GM18907 (cell line): ENCODE results near the gene SOX21.

Source experiments
- ATAC-seq: cut with Tn5 transposase; IDR thresholded peaks from one replicate; pipeline ENCODE4 v1.9.1; 2021; ENCODE audit warnings: mild to moderate bottlenecking, moderate library complexity; ENCODE audit not compliant: unreplicated experiment

Gene SOX21

GRCh38 chr13:94679614-94680013, 32.7 kb downstream of the SOX21 start:
- no peak for ATAC-seq

- no peak for ATAC-seq
Observed at GRCh38 chr13:94678845-94679244, 33.5 kb downstream of the SOX21 start.

GRCh38 chr13:94677799-94678198, 34.5 kb downstream of the SOX21 start:
- no peak for ATAC-seq

GRCh38 chr13:94674609-94675348, 37.6 kb downstream of the SOX21 start:
- peak; percentile 79 for ATAC-seq

GRCh38 chr13:94673851-94674250, 38.5 kb downstream of the SOX21 start:
- no peak for ATAC-seq

- ATAC-seq: no peak
Observed at GRCh38 chr13:94672400-94672799, 39.9 kb downstream of the SOX21 start.

- ATAC-seq: no peak
Observed at GRCh38 chr13:94667190-94667589, 45.2 kb downstream of the SOX21 start.

GRCh38 chr13:94666065-94666464, 46.3 kb downstream of the SOX21 start:
- no peak for ATAC-seq

- ATAC-seq: no peak
Observed at GRCh38 chr13:94664889-94665288, 47.5 kb downstream of the SOX21 start.

- ATAC-seq: no peak
Observed at GRCh38 chr13:94662274-94662945, 49.9 kb downstream of the SOX21 start.

GRCh38 chr13:94661406-94661805, 50.9 kb downstream of the SOX21 start:
- ATAC-seq: no peak

GRCh38 chr13:94660695-94661326, 51.5 kb downstream of the SOX21 start:
- ATAC-seq: no peak
